Activated T-cell treated with anti-CD3 and anti-CD28 coated beads for 1 hour (primary cell): ENCODE results near the gene MYBL2.
"Not testable (repeated sequence)": the region's sequence is repeated elsewhere in the genome, so short reads cannot be mapped to it uniquely, and the experiment has no call there.

Experiments used
- DNase-seq: peaks from one replicate; pipeline ENCODE4 v3.0.0-alpha.2; 2020; ENCODE audit warnings: low read depth

Gene MYBL2

DNA sequence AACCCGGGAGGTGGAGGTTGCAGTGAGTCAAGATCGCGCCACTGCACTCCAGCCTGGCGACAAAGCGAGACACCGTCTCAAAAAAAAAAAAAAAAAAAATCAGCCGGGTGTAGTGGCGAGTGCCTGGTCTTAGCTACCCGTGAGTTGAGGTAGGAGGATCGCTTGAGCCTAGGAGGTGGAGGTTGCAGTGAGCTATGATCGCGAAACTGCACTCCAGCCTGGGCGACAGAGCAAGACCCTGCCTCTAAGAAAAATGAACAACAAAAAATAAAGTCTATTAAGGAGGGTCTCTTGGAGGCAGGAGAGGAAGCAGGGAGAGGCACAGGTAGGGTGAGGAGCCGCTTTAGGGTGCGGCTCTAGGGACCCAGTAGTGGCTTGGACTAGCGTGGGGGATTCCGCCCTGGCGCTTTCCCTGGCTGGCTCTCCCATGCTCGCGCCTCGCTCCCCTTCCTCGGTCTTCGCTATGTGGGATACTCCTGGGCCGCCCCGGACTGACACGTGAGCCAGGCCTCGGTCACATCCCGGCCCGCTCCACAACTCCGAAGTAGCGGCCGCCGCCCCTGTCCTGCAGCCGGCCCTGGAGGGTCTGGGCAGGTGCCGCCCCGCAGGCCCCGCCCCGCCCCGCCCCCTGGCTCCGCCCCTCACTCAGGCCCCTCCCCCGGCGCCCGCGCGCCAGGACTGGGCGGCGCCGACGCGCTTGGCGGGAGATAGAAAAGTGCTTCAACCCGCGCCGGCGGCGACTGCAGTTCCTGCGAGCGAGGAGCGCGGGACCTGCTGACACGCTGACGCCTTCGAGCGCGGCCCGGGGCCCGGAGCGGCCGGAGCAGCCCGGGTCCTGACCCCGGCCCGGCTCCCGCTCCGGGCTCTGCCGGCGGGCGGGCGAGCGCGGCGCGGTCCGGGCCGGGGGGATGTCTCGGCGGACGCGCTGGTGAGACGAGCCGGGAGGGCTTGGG is at the start of gene MYBL2:
Gene MYBL2 (plus strand): TSS at position 739 of the 953 bp plus-strand sequence. CDS start 170 bp downstream, at position 909.
- peak; percentile 56 for DNase-seq

DNA sequence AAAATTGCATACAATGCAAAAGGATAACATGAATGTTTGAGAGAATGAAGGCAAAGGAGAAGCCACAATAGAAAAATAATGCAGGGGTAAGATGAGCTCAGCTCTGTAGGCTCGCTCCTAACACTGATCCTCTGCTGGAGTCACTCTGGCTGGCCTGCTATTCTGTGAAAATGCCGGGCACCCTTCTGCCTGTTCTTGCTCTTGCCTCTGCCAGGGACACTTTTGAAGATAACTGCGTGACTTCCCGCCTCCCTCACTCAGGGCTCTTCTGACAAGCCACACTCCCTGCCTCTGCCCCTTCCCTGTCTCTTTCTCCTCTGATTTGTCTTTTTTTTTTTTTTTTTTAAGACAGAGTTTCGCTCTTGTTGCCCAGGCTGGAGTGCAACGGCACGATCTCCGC is 35.3 kb upstream of the MYBL2 start:
- no peak for DNase-seq

DNA sequence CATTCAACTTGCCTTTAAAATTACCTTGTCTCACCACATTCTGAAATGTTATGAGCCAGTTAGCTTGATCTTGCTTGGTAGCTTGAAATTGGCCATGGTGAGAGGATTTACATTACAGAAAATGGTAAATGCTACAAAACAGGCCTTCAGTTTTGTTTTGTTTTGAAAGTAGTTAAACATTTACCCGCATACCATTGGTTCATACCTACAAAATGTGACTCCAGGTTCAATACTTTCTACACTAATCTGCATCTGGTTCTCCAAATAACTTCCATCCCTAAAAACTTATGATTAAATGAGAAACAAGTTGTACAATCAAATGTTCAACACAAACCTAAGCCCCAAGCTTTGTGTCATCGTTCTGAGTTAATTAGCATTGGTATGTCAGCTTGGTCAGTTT is 30.5 kb upstream of the MYBL2 start:
- DNase-seq, result no peak

DNA sequence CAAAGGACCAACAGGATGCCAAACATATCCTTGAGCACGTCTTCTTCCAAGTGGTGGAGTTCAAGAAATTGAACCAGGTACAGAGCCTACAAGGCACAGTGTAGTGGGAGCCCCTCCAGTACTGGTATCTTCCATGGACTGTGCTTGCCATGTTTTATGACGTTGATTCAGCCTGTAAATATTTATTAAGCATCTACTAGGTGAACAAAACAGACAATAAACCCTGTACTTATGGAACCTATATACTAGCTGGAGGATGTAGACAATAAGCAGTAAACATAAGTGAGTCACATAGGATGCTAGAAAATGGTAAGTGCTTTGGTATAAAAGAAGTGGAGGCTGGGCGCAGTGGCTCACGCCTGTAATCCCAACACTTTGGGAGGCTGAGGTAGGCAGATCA is 24.4 kb upstream of the MYBL2 start:
- DNase-seq, result no peak

DNA sequence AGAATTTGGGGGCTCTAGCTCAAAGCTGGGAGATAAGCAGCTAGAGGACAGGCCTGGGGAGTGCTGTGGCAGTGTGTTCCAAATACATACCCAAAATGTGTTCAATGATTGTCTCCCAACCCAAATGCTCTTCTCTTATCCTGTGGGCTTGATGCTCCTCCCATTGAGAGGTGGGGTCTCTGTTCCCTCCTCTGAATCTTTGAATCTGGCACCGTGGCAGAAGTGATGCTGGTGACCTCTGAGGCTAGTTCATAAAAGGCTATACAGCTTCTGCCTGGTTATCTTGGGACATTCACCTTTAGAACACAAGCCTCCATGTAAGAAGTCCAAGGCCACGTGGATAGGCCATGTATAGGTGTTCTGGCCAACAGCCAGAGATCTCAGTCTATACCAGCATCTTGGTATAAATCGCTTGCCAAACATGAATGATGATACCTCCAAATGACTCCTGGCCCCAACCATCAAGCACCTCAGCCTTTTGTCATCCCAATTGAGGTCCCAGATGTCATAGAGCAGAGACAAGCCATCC is 15.9 kb upstream of the MYBL2 start:
- DNase-seq, result no peak

DNA sequence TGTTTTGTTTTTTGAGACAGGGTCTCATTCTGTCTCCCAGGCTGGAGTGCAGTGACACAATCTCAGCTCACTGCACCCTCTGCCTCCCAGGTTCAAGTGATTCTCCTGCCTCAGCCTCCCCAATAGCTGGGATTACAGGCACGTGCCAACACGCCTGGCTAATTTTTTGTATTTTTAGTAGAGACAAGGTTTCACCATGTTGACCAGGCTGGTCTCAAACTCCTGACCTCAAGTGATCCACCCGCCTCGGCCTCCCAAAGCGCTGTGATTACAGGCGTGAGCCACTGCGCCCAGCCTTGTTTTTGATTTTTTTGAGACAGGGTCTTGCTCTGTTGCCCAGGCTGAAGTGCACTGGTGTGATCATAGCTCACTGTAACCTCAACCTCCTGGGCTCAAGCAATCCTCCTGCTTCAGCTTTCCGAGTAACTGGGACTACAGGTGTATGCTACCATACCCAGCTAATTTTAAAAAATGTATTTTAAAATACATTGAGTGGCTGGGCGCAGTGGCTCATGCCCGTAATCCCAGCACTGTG is 15.2 kb upstream of the MYBL2 start:
- not testable (repeated sequence) for DNase-seq

DNA sequence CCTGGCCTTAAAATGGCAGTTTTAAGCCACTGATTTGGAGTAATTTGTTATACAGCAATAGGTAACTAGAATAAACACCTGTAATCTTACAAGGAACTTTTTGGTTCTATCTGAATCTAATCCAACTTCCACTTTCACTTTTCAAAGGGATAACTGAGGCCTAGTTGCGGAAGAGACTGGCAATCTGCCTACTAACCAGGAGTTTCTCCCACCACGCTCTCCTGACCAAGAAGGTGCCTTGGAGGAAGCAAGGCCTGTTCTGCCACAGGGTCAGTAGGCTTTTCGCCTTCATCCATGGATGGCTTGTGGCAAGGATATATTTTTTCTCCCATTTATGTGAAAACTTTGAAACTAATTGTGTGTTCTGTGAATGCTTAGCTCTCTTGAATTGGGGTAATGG is 12.9 kb upstream of the MYBL2 start:
- DNase-seq, result no peak

DNA sequence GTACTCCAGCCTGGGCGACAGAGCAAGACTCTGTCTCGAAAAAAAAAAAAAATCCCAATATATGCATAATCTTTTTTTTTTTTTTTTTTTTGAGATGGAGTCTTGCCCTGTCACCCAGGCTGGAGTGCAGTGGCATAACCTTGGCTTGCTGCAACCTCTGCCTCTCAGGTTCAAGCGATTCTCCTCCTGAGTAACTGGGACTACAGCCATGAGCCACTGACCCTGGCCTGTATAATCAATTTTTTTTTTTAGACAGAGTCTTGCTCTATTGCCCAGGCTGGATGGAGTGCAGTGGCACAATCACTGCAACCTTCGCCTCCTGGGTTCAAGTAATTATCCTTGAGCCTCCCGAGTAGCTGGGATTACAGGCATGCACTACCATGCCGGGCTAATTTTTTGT is 11.7 kb upstream of the MYBL2 start:
- DNase-seq, result not testable (repeated sequence)

DNA sequence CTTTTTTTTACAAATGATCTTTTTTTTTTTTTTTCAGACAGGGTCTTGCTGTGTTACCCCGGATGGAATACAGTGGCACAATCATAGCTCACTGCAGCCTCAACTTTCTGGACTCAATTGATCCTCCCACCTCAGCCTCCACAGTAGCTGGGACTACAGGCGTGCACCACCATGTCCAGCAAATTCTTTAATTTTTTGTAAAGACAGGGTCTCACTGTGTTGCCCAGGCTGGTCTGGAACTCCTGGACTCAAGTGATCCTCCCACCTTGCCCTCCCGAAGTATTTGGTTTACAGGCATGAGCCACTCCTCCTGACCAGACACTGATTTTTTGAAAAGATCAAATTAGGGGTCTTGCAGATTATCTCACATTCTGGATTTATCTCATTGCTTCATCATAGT is 11.0 kb upstream of the MYBL2 start:
- DNase-seq, result no peak

DNA sequence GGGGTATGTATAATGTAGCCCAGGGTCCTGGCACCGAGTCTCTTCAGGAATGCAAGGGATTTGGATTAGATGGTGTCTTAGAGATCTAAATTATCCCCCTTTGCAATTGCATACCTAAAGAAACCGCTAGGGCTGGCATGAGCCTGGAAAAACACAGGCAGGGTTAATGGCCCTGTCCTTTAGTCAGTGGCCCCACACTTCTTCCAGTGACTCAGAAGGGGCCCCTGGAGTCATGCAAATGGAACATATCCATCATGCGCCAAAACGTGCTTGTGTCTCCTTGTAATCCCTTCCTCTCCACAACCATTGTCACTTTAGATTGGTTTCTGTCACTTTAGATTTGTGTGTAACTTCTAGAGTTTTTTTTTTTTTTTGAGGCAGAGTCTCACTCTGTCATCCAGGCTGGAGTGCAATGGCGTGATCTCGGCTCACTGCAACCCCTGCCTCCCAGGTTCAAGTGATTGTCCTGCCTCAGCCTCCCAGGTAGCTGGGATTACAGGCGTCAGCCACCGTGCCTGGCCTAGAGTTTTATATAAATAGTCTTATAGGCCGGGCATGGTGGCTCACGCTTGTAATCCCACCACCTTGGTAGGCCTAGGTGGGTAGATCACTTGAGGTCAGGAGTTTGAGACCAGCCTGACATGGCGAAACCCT is 8.7 kb upstream of the MYBL2 start:
- DNase-seq, result no peak

DNA sequence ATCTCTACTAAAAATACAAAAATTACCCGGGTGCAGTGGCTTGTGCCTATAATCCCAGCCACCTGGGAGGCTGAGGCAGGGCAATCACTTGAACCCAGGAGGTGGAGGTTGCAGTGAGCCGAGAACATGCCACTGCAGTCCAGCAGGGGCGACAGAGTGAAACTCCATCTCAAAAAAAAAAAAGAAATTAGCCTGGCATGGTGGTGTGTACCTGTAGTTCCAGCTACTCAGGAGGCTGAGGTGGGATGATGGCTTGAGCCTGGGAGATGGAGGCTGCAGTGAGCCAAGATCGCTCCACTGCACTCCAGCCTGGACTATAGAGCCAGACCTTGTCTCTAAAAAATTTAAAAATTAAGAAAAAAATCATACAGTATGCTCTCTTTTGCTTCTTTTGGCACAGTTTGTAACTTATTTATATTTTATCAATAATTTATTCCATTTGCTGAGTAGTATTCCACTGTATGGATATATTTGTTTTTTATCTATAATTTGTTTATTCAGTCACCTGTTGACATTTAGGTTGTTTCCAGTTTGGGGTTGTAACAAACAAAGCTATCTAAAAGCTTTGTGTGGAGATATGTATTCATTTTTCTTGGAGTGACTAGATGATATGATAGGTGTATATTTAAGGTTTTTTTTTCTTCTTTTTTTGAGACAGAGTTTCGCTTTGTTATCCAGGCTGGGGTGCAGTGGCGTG is 8.0 kb upstream of the MYBL2 start:
- no peak for DNase-seq

DNA sequence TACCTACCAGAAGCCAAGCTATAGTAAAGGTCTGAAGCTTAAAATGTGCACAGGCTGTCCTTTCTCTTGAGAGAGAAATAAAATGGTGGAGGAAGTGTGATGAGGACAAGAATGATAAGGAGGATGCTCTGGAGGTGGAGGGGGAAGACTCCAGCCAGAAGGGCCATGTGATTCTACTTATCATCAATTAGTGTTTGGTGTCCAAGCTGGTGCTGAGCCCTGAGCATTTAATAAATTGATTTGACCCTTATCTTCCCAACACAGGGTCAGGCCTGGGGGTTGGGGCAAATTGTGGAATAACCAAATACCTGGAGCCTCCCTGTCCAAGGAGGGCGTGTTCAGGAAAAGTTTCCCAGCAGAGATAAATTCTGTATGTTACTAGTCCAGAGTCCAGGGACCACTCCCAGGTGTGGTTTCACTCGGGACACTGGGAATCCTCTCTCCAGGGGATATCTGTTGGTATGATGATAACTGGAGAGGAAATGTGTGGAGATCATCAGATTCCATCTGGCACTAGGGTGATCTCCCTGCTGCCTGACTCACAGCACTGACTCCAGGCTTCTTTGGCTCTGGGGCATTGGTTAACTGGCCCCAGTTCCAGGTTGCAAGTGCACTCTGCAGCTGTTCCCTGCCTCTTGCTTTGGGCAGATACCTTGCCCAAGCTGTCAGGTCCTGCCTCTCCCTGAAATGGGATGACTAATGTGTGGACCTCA is 3.8 kb upstream of the MYBL2 start:
- DNase-seq, result no peak

DNA sequence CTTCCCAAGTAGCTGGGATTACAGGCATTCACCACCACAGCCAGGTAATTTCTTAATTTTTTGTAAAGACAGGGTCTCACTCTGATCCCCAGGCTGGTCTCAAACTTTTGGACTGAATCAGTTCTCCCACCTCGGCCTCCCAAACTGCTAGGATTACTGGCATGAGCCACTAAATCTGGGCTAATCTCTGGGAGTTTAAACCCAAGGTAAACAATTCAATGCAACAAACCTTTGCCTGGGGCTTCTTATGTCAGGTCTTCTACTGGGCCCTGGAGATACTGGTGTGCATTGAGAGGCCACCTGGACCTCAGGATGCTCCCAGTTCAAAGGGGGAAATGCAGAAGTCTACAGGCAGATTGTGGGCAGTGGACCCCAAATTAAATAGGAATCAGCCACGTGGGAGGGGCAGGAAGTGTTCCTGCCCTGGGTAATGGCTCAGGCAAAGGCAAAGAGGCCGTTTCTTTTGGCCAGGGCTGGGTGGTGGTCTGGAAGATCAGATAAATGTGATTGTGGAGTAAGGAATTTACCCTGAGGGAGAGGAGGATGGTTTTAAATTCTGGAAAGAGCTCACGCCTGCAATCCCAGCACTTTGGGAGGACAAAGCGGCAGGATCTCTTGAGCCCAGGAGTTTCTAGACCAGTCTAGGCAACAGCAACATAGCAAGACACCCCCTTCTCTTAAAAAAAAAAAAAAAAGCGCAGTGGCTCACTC is 1.3 kb upstream of the MYBL2 start:
- DNase-seq, result no peak

DNA sequence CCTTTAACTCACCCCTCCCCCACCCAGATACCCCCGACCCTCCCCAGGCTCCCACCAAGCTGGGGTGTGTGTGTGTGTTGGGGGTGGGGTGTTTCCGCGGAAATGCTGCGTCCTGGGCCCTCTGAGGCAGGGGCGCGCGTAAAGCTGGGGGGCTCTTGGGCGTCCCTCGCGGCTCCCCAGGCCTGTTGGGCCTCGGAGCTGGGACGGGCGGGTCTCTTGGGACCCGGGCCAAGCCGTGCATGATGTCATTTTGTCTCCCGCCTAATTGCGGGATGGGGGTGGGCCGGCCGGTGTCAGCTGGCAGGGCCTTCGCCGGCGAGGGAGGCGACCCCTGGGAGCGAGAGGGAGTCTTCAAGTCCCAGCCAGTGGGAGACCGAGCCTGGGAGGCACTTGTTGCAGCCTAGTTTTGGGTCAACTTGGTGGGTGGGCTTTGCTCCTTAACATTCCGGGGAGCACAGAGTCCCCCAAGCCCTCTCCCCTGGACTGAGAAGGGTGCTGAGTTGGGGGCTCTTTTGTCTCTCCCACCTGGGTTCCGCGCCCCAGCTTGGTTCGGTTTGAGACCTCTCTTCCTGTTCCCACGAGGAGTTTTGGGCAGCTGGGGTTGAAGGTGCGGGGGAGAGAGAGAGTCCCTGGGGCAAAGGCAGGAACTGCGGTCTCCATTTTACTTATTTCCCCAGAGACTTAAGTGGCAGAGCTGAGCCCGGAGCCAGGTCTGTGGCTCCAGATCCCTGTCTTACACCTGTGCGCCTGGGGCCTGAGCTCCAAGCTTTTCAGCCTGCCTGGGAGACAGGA is 623 bp downstream of the MYBL2 start:
- no peak for DNase-seq

DNA sequence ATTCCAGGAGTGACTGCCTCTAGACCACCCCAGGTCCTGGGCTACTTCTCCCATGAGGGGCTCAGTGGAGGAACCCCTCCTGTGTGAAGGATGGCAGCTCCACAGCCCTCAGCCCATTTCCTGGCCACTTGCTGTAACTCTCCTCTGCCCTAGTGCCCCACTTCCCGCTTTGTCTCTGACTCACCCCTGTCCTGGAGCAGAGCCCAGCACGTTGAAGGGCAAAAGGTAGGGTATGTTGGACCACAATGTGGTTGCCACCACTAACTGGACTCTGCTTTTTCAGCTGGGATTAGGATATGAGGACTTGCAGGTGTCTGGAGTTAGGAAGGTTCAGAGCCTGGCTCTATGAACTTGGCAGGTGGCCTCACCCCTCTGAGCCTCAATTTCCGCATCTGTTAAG is 2.4 kb downstream of the MYBL2 start:
- DNase-seq, result no peak

DNA sequence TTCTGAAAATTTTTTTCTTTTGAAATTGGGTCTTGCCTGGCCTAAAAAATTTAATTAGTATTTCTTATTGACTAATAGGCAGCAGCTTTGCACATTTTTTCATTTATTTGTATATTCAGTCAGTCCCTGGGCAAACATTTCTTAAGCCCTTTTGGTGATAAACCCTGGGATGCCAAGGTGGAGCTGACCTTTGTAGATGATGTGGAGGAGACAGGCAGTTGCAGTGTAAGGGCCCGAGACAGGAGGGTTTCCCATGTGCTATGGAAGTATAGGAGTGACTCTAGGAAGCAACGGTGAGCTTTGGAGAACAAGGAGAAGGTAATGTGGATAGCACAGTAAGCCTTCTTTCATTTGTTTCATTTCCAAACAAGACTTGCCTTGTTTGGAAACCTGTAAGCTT is 3.5 kb downstream of the MYBL2 start:
- DNase-seq, result no peak

DNA sequence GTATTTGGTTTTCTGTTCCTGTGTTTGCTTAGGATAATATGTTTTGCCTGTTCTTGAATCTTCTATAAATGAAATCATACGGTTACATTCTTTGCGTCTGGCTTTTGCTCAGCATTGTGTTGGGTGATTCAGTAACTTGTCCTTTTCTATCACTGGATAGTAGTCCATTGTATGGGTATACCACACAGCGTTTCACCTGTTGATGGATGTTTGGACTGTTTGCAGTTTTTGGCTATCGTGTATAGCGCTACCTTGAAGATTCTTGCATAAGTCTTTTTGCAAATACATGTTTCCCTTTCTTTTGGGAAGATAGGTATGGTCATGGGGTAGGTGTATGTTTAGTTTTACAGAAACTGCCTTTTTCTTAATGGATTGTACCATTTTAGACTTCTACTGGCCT is 9.5 kb downstream of the MYBL2 start:
- DNase-seq, result no peak

DNA sequence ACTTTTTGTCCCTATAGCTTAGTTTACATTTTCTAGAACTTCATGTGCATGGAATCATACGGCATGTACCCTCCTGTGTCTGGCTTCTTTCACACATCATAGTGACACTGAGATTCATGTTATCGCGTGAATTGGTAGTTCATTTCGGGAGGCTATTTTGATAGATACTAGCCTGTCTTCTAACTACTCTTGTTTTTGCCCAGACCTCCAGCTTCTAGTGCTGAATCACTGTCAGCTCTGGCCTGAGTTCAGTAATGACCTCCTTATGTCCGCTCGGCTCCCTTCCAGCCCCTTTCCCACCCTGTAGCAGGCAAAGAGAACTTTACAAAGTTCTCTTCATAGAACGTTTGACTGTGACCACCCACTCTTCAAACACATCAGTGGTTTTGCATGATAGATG is 14.1 kb downstream of the MYBL2 start:
- no peak for DNase-seq

DNA sequence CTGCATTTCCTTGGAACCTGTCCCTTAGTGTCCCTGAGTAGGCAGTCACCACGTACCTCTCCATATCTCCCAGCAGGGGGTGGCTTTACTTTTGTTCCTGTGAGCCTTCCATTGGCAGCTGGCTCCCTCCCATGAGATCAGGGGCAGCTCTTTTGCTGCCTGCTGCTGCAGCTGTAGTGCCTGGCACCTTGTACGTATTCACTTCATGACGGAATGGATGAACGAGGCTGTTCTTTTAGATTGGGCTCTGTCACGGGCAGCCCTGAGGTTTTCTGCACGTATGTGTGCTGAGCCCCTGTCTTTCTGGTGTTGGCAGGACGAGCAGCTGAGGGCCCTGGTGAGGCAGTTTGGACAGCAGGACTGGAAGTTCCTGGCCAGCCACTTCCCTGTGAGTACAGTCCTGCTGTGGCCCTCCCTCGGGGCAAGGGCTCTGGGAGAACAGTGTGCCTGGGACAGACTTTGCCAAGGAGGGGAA is 14.6 kb downstream of the MYBL2 start:
- no peak for DNase-seq

DNA sequence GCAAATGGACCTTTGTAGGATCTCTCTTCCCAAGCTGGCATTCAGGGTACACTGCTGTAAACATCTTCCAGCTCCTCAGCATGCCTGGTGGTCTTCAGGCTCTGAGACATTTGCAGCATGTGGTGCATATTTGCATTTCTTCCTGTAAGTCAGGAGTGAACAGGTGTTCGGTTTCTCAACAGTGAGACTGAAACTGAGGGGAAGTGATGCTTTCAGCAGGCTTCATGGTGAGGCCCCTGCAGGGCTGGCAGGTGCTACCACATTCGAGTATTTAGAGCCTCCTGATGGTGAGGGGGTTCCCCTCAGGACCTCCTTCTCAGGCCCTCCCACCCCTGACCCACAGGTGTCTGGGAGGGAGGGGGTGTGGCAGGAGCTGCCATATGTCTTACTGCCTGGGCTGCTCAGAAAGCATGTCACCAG is 15.1 kb downstream of the MYBL2 start:
- no peak for DNase-seq
